GM21447 (cell line): ENCODE results near the gene RGL4.

Experiments
- ATAC-seq: cut with Tn5 transposase; IDR thresholded peaks from one replicate; pipeline ENCODE4 v1.9.1; 2021; ENCODE audit not compliant: unreplicated experiment

Gene RGL4

DNA sequence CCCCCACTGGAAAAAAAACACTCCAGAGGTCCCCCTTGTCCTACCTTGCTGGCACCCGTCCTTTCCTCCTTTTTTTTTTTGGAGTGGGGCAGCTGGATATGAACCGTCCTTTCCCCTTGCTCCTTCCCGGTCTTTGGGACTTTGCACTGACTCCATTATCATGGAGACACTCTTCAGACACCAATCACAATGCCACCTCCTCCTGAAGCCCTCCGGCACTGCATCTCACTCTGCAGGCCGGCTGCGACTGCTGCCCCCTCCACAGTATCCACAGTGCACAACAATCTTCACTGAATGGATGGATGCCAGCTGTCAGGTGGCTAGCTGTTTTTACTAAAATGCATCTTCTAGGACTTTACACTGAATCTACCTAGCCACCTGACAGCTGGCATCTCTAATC is 12.7 kb upstream of the RGL4 start:
- no peak for ATAC-seq

DNA sequence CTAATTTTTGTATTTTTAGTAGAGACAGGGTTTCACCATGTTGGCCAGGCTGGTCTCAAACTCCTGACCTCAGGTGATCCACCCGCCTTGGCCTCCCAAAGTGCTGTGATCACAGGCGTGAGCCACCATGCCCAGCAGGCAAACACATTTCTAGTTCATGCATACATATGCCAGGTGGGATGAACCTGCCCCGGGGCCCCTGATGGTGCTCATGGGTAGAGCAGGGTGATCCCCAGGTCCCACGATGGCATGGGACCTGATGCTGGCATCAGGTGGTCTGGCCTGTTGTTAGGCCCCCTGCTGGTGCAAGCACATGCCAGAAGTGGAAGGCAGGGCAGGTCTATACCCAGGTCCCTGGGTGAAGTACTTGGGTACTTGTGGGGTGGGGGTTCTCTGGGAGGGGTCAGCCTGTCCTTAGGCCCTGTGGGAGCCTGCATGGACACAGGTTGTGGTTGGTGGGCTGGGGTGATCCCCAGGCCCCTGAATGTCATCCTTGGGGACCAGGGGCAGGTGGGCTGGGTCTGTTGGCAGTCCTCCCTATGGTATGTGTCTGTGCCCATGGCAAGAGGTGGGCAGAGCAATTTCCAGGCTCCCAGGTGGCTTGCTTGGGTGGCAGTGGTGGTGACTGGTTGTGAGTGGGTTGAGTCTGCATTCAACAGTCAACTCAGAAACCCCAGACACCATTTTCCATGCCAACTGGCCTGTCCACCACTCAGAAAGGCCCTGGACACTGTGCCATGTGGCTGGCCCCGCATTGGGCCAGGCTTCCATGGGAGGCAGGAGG is 9.6 kb upstream of the RGL4 start:
- ATAC-seq, result no peak

DNA sequence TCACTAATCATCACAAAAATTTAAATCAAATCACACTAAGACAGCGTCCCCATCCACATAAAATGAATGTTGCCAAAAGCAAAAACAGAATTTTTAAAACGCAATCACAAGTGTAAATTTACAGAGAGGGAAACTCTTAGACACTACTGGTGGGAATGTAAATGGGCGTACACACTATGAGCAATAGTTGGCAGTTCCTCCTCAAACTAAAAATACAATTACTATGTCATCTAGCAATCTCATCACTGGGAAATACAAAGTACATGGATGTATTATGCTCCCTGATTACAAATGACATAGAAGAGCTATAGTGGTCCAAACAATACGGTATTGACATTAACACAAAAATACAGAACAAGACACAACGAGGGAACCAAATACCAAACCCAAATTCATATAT is 8.7 kb upstream of the RGL4 start:
- no peak for ATAC-seq

DNA sequence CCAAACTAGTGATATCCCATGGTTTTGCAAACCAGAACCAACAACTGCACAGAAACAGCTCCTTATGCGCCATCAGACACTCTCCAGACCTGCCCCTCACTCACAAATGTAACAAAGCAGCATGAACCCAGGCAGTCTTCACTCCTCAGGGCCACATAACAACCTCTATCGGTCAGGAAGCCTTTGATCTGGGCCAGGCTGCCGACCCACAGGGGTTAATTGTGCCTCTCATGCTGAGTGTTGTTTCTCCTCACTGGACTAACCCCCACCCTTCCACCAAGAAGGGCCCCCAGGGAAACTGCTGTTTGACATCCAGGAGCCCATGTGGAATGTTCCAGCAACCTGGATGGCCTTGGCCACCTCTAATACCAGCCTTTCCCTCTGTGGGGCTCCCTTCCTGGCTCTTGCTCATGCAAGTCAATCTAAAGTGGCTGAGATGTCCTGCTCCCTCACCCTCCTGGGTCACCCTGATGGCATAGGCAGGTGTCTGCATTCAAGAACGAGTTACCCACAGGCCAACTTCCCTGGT is 7.9 kb upstream of the RGL4 start:
- no peak for ATAC-seq

DNA sequence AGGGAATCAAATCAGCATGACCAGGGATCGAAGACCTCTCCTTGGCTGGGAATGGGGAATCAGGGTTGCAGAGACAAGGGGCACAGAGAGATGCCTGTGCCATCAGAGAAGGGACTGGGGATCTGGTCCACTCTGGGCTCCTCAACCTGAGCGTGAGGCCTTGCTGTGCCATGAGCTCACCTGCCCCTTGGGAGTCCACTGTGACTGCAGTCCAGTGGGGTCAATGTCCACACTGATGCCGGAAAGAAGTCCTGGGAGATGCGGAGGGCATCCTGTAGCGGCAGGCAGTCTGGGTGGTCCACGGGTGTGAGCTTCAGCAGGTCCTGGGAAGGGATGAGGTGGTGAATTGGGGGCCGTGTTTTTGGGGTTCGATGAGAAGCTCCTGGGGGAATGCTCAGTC is 7.3 kb upstream of the RGL4 start:
- ATAC-seq, result no peak

DNA sequence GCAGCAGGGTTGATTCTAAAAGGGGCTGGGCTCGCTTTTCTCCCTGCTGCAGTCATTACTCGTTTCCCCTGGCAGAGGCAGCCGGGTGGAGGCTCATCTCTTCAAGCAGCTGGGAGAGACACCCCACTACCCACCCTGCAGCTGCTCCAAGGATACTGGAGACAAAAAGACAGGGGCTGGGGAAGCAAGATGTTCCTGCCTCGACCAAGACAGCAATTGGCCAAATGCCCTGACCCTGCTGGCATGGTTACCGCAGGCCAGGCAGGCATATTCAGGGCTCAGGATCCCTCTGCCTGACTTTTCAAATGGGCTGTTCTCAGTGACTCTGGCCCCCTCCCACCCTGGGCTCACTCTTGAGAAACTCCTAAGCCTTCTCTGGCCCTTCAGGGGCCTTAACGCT is 6.8 kb upstream of the RGL4 start:
- no peak for ATAC-seq

DNA sequence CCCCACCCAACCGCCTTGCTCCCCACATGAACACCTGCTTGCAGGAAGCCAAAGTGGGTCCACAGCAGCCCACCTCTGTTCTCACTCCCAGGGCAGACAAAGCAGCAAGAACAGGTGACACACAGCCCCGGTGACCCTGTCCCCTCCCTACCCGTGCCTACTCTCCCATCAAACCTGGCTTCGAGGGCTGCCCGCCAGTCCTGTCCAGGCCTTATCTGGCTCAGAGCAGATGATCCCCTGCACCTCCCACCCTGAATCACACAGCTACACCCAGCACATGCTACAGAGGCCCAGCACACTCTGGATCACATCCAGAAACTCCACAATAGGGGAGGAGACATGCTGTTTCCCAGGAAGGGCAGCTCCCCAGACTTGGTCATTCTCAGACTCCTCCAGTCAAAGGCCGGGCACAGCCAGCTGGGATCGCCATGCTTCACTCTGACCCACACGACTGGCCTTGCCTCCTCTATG is 6.2 kb upstream of the RGL4 start:
- ATAC-seq, result no peak

DNA sequence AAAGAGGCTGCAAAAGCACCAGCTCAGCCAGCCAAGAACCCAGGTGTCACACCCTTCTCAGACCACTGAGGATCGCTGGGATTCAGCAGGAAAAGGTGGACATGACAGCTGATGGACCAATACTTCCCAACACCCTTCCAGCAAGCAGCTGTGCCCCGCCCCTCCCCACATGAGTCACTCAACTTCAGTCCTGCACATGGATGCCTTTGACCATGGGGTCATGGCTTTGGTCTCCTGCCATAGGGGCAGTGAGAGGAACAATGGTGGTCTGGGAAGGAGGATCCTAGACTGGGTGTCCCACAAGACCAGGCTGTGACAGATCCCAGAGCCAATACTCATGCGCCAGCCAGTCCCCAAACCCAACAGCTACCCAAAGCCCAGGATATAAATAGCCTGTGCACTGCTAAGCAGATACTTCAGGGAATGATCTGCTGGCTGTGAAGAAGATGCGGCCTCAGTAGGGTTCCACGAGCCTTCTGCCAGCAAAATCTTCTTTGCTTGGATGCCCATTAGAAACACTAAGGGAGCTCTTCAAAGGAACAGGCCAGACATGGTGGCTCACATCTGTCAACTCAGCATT is 5.5 kb upstream of the RGL4 start:
- ATAC-seq, result no peak

DNA sequence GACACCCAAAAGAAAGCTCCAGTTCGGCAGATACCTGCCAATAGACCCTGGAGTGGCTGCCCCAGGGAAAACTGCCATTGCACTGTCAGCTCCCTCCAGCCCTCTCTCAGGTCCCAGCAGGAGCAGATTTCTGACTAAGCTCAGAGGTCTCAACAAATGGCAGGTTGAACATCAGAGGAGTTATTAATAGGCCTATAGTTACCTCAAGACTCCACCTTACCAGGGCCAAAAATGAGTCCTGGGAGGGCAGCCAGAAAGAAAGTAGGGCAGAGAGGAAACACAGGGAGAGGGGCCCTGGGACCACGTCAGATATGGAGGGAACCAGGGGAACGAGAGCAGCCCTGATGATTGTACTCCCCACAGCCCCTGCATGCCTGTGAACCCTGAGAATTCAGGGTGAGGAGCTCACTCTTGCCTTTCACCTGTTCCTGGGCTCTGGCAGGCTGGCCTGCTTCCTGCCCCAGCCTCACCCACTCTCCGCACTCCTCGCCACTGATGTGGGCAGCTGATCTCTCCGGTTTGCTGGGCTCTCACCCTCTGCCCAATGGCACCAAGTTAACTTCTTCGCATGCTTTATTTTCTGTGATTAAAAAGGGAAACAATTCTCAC is 4.3 kb upstream of the RGL4 start:
- no peak for ATAC-seq

DNA sequence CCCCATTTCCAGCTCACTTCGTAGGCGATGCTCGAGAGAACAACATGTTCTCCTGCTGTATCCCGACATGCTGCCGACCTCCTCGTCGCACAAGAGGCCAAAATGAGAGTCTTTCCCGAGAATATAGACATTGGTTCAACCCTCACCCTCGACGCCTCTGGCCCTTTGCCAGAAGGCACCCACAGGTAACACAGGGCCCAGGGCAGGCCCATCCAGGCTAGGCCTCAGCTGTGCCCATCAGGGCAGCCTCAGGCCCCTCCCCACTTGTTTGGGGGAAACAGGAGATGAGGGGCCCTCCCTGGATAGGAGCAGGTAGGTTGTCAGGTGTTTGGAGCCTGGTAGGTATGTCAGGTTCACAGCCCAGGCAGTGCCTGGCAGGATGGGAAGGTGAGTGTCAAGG is 2.7 kb upstream of the RGL4 start:
- ATAC-seq, result no peak

DNA sequence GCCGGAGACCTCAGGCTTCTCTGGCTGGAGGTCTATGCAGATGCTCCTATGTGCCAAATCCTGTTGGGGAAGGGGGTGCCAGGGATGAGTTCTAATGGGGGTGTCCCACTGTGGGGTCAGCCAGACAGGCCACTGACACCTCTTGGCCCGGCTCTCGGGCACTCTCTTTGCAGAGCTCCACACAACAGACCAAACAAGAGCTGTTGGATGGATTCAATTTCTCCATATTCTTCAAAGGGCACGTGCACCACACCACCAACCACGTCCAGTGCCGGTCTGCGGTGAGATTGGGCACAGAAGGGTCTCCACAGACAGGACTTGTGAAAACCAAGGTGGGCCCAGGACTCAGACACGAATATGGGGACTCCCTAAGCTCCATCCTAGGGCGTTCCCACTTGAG is 2.2 kb upstream of the RGL4 start:
- no peak for ATAC-seq

DNA sequence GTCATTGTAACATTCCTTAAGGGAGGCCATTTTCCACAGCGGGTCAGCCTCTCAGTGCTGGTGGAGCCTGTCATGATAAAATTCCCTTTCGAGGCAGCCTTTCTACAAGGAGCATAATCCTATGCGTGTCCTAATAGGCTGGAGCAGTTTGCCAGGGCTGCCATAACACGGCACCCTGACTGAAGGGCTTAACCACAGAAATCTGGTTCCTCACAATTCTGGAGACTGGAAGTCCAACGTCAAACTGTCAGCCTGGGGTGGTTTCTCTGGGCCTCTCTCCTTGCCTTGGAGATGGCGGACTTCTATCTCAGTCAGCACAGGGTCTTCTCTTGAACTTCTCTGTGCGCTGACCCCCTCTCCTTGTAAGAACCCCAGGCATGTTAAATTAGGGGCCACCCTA is 1.4 kb upstream of the RGL4 start:
- no peak for ATAC-seq

DNA sequence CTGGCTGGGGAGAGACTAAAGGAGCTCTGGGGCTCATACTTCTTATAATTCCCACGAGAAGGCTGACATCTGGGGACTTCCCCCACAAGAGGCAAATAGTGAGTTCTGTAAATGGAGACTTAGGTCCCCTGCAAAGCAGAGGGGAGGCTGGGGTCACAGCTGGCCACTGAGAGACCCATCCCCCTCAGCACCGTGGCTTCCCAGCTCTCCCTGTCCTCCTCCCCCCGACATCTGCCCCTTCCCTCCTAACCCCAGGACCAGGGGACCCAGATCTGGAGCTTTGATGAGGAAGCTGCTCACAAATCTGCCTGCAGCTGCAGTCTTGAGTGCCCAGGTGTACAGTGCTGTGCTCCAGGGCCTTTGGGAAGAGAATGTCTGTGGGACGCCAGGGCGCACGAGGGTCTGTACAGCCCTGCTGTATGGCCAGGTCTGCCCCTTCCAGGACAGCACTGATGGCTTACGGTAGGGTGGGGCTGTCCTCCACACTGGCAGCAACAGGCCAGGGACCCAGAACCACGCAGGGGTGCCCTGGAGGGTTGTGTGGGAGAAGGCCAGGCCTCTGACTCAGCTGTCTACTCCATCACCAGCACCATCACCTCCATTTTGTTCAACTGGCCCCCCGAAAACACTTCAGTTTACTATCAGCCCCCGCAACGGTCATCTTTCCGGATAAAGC is 1.1 kb downstream of the RGL4 start:
- no peak for ATAC-seq

DNA sequence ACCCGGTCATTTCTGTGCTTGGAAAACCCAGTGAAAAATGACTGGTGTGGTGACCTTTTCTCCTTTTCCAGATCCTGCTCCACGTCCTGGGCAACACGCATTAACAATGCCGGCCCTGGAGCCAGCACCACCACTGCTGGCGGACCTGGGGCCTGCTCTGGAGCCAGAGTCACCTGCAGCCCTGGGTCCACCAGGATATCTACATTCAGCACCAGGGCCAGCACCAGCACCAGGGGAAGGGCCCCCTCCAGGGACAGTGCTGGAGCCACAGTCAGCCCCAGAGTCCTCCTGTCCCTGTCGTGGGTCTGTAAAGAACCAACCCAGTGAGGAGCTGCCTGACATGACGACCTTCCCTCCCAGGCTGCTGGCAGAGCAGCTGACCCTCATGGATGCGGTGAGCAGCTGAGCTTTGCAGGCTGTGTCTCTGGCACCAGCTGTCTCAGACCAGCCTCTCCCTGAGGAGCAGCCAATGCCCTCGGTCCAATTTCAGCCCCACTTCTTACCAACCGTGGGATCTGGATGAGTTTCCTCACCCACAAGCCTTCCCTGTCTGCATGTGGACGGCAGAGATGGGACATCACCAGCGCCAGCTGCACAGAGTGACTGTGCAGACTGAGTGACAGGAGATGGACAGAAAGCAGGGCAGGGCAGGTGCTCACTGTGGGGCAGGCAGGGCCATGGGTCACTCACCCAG is 1.9 kb downstream of the RGL4 start:
- no peak for ATAC-seq

DNA sequence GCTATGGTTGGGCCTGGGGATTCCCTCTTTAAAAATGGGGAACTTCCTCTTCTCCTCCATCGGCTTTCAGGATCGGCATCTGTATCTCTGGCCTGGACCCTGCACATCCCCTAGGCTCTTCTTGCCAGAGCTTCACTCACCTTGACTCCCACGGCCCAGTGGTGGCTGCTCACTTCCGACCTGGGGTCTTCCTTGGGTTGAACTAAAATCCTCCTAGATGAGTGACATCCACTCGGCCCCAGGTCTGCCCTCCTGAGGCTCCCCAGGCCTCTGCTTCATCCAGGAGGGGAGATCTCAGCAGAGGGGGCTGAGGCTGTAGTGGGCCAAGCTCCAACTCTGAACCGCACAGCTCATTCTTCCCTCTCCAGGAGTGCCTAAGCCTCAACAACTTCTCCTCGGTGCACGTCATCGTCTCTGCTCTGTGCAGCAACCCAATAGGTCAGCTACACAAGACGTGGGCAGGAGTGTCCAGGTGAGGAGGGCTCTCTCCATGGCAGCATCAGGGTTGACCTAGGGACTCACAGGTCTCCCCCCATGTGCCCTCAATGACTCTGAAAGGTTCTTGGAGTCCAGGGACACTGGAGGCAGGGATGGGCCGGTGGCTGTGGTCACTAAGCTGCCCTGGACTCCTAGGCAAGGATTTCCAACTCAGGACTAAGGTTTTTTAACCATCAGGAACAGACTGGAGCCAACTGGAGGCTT is 3.3 kb downstream of the RGL4 start:
- no peak for ATAC-seq

DNA sequence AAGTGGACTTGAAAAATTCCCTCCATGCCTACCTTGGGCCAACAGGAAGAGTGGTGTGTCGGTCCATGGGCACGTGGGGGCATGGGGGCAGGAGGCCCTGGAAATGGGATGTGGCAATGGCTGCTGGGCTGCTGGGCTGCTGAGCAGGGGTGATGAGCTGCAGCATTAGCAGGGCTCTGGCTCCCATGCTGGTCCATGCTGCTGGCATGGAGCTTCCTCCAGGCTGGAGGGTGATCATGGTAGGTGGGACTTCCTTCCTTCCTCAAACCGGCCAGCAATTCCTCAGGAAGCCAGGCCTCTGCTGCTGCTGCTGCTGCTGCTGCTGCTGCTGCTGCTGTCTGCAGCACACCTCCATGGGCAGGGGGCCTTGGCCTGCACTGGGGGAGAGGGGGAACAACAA is 4.3 kb downstream of the RGL4 start:
- ATAC-seq, result no peak

DNA sequence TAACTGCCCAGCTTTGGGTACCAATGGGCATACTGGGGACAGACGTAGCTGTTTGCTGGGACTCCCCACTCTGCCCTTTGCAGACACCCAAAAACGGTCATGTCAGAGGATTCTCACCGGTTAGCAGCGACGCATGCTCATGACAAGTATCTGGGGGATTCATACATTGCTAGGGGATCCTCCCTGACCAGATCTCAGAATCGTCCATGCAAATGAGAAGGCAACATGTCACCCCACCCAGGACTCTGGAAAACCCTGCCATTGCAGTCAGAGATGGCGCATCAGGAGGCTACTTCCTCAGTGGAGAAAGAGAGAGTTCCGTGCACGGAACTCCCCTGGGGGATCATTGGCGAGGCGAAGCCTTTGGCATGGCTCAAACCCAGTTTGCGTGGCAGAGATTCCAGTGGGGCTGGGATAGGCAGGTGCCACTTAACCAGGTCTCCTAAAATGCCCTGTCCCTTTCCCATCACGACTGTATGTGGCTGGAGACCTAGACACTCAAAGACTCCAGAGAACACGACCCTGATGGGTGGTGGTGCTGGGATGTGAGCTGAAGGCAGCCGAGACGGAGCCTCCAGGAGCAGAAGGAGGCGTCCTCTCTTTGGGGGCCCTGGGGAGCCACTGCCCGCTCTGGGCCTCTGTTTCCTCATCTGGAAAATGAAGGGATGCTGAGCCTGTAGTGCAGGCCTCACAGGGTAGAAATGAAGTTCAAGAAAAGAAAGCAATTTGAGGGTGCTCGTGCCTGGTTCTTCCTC is 4.9 kb downstream of the RGL4 start:
- no peak for ATAC-seq

DNA sequence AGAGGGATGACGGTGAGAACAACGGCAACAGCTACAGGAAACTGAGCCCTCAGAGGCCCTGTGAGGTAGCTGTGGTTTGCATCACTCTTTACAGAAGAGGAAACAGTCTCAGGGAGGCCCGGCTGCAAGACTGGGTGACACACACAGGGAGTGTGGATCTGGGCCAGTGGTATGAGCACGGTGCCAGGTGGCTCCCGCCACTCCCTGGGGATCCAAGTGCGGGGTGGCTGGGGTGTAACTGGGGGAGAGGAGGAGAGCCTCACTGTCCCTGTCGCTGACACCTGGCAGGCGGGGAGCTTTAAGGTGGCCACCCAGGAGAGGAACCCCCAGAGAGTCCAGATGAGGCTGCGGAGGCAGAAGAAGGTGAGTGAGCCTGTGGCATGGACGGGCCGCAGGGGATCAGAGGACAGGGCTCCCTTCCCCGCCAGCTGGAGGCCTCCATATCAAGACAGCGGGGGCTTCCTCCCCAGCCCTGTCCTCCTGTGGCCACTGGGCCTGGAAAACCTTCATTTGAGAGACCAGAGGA is 5.6 kb downstream of the RGL4 start:
- ATAC-seq, result peak; percentile 88
